Activated CD8-positive, alpha-beta memory T cell treated with anti-CD3 and anti-CD28 coated beads for 36 hours (primary cell): Measurements from ENCODE around the gene TDRD1. TPM values are rescaled to one million over a fixed set of nuclear protein-coding genes. Genes with fewer than 3 reads are reported as not detected.

Source experiments
- CTCF ChIA-PET: fragments of 350-600 bp; sonication (Branson Sonifier 250); formaldehyde crosslinking; loops from one replicate; lab custom pipeline; 2021; ENCODE audit warnings: antibody characterized with exemption; lab: Charles Lee
- POLR2A ChIA-PET: fragments of 350-600 bp; sonication (Branson Sonifier 250); formaldehyde crosslinking; loops from one replicate; lab custom pipeline; 2021; ENCODE audit warnings: antibody characterized with exemption; lab: Charles Lee
- total RNA-seq, 2 experiments: library from RNA; stranded (reverse); gene quantifications; one replicate each; pipeline ENCODE4 v1.2.3, GENCODE V29; 2021

Gene TDRD1
- total RNA-seq, 2 experiments from 2014 or later = 0.25 to 0.27 TPM

DNA sequence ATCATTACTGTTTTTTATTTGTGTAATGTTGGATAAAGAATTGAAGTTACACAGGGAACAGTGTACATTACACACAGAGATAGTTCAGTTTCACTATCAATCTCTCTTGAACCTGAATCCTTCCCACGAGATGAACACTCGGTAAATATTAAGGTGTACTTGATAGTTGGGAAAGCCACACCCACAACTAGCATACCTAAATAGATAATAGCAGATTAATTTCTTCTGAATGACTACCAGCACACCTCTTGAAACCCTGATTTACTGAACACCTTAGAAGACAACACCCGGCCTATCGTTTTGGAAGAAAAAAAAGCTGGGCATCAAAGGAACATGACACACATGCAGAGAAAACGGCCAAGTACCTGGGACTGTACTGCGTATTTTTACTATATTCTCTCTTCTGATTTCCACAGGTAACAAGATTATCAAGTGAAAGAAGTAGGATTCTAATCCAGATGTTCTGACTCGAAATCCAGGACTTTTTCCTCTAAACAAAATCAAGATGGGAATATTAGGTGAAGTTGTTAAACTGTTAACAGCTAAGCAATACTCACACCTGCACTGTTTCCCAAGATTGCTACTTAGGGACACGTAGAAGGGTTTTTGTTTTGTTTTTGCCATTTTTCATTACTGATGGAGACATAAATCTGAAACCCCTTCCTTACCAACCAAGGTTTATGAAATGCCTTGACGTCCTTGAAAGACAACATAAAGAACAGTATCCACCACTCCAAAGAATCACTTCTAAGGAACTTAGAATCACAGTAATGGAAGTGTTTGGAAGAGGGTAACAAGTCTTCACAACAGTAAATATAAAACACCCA, 6.2 kb upstream of the TDRD1 start:
- ChIA-PET CTCF (no interaction called here), POLR2A (no interaction called here)

DNA sequence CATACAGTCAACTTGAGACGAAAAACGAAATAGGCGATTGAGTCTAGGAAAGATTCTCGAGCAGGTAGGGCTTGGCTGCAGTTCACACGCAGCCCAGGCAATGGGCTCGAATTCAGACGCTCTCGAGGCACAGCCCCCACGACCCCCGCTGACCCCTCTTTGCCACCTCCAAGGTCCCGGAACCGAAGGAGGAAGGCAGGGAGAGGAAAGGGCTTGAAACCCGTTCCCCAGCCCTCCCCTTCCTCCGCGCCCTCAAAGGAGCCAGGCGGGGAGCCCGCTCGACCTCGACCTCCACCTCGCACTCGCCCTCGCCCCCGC, 5.6 kb upstream of the TDRD1 start:
- POLR2A ChIA-PET = interaction anchor here (0.7 to 1.8 kb wide), 2 partner anchors 316 to 493 kb away, joined by 3 to 7 read pairs; no protein-coding TSS in a partner anchor
- CTCF ChIA-PET = no interaction called here

DNA sequence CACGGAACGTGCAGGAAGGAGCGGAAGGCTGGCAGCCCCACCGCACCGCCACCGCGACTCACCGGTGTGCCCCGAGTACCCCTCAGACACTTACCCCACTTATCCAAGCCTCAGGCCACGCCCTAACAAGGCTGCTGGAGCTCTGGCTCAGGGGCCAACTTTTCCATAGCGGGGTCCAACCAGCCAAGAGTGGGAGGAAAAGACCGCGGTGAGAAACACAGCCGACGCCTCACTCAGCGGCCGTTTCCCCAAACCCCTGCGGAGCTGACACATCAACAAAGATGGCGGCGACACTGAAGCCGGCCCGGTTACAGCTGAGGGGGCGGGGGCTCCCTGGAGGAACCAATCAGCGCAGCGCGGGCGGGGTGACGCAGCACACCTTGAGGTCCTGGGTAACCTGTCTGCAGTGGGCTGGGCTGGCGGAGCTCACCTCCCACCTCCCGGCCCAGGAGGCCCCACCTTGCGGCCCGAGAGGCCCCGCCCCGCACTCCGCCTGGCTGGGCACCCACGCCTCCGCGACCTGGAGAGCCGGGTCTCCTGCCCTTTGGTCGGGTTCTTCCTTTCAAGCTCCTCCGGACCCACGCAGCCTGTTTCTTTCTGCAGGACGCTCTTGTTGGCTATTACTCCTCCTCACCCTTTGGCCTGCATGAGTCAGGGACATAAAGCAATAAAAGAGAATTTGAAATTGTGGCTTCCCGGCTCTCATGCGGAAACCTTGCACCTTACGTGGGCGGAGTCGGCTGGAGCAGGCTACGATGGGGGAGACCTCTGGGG, 5.0 kb upstream of the TDRD1 start, which contains the start of gene CCDC186:
Gene CCDC186, minus strand, starts transcription at position 283 of the 774 bp plus-strand sequence. CDS start 10,935 bp downstream, outside the sequence.
- ChIA-PET CTCF (no interaction called here), POLR2A (interaction anchor here (0.7 to 1.8 kb wide), 2 partner anchors 316 to 494 kb away, joined by 3 to 7 read pairs; no protein-coding TSS in a partner anchor)

DNA sequence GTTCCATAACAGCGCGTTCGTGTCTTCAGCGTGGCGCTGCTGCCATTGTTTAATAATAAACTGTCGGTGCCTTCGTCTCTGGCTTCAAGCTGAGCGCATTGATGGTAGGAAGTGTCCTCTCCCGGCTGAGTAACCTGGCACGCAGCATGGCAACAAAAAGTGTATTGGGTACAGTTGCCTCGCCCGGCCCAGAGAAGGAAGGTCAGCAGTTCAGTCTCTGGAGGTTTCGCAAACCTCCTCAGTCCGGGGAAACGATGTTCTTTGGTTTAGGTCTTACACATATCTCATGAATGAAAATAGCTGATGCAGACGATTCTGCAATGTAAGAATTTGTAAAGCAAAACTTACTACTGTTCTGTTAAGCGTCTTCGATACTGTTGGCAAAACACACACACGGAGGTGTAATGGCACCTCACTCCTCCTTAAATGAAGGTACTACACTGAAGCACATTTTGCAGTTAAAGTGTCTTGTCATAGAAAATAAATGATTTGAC, 4.4 kb upstream of the TDRD1 start:
- ChIA-PET CTCF (no interaction called here), POLR2A (interaction anchor here (1.8 kb wide), 1 partner anchor 494 kb away, joined by 7 read pairs; no protein-coding TSS in a partner anchor)

DNA sequence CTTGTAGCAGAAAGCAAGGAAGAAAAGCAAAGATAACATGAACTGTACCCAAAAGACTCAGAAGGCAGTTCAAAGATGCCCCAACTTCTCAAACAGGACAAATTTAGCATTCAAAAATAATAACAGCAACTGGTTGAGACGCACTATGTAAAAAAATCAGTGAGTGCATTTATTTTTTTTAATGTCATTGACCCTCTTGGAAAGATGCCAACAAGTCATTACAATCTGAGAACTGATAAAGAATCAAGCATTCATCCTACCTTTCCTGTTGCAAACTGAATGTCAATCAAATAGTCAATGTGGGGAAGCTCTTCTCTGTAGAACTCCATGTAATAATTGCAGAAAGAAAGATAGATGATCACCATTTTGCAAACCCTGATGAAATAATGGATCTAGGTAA, 3.5 kb upstream of the TDRD1 start:
- POLR2A ChIA-PET = no interaction called here
- CTCF ChIA-PET = interaction anchor here (0.6 kb wide), 1 partner anchor 25 kb away, joined by 3 read pairs; no protein-coding TSS in a partner anchor

DNA sequence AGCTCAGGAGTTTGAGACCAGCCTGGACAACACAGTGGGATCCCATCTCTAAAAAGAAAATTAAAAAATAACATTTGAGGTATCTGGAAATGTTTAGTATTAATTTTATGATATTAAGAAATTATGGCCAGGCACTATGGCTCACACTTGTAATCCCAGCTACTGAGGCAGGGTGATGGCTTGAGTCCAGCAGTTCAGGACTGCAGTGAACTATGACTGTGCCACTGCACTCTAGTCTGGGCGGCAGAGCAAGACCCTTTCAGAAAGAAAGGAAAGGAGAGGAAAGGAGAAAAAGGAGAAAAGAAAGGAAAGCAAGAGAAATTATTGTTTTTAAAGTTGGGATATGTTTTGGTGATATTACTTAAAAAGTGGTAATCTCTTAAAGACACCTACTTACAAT, 2.6 kb upstream of the TDRD1 start:
- POLR2A ChIA-PET = no interaction called here
- CTCF ChIA-PET = interaction anchor here (0.6 kb wide), 1 partner anchor 24 kb away, joined by 3 read pairs; no protein-coding TSS in a partner anchor

DNA sequence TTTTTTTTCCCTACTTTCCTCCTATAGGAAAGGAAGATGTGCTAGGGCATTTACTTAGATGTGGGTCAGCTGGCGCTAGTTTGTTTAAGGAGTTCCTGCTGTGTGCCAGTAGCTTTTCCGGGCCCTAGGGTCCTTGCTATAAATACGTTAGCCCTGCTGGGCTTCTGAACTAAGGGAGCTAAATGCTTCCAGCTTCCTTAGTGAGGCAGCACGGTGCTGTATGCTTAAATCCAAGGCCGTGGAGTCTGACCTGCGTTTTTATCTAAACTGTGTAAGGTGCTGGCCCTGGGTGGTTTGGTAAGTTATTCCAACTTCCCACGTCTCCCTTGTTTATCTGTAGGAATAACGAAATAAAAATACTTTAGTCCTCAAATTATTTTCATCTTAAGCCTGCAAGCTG, 594 bp downstream of the TDRD1 start:
- POLR2A ChIA-PET = no interaction called here

DNA sequence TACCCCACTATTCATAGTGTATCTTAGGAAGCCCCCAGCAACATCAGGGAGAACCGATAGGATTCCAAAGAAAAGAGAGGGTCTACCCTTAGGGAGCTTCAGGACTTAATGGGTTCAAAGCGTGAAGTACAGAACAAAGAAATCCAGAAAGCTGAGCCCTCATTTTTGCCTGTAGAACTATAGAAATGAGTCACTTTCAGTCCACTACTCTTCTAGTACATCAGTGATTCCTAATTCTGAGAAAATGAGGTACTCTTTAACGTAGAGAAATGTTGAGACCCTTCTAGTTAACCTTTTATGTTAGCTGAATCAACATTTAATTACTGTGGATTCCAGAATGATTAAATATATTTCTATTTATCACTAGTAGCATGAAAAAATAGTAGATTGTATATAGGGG, 1.8 kb downstream of the TDRD1 start:
- ChIA-PET POLR2A (no interaction called here), CTCF (no interaction called here)

More for the DNA sequence above, 594 bp downstream of the TDRD1 start:
- CTCF ChIA-PET = no interaction called here

DNA sequence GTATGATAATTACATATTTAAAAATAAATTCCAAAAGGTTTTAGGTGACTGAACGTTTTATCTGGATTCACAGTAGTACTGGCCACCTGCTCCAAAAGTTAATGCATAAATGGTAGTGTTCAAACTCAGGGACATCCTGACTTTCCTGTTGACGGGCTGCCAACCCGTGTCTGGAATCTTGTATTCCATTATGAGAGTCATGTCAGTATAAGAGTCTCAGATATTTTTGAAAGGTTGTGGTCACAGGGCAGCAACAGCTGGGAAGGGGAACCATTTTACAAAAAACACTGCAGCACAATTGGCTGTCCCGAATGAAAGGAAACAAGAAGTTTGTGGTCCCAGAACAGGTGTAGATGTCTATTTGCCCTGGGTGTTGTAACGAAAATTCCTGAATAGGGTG, 2.8 kb downstream of the TDRD1 start:
- POLR2A ChIA-PET = no interaction called here
- CTCF ChIA-PET = no interaction called here

DNA sequence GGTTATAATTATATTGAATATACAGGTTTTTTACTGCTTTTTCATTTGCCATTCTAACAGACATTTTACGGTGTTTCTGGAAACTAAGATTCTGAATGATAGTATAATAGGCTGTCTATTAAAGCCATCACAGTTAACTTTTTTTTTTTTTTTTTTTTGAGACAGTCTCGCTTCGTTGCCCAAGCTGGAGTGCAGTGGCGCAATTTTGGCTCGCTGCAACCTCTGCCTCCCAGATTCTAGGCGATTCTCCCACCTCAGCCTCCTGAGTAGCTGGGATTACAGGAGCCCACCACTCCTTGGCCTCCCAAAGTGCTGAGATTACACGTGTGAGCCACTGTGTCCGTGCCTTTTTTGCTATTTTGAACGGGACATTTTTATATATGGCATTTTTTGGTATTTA, 4.4 kb downstream of the TDRD1 start:
- CTCF ChIA-PET = no interaction called here

DNA sequence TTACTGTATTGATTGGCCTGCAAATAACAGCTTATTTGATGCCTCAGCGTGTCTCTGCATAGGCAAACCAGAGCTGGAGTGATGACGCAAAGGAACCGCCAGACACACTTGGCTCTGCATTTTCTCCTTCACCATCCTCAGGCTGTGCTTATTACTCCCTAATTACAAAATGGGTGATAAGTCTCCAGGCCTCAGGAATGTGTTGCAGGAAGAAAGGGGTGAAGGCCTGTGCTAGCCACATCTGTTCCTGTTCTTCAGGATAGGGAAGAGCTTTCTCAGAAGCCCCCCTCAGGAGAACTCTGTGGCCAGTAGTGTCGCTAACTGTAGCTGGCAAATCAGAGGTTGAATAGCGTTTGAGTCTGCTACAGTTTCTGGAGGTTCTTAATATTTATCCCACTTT, 5.1 kb downstream of the TDRD1 start:
- ChIA-PET POLR2A (interaction anchor here (0.5 kb wide), 1 partner anchor 13 kb away, joined by 4 read pairs; no protein-coding TSS in a partner anchor), CTCF (no interaction called here)

More for the DNA sequence above, 4.4 kb downstream of the TDRD1 start:
- POLR2A ChIA-PET = no interaction called here

DNA sequence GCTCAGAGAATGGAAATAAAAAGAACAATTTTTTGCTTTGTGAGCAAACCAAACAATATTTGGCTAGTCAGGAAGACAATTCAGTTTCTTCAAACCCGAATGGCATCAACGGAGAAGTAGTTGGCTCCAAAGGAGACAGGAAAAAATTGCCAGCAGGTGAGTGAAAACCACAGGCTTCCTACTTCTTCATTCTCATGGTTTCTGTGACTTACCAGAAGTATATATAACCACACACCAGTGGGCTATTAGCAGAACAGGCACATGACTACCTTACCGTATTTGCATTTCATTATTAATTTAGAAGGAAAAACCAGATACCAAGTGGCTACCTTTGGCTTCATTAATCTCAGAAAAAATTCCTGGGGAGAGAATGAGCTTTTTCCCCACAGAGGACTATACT, 8.8 kb downstream of the TDRD1 start:
- CTCF ChIA-PET = no interaction called here
- POLR2A ChIA-PET = no interaction called here

DNA sequence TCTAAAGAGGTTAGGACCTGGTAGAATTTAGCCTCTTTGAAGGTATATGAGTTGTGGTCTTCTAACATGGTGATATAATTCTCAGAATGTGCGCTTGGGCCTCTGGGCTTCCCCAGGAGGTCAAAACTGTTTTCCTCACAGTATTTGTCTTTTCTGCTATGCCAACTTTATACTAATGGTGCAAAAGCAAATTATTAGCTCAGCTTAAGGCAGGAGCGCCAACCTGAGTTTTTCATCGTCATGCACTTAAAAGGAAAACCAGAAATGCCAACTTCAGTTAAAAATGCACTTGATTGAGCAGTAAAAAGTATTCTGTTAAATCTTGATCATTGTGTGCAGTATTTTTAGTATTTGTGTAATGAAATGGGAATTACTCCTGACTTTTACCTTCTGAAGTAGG, 9.7 kb downstream of the TDRD1 start:
- CTCF ChIA-PET = no interaction called here

DNA sequence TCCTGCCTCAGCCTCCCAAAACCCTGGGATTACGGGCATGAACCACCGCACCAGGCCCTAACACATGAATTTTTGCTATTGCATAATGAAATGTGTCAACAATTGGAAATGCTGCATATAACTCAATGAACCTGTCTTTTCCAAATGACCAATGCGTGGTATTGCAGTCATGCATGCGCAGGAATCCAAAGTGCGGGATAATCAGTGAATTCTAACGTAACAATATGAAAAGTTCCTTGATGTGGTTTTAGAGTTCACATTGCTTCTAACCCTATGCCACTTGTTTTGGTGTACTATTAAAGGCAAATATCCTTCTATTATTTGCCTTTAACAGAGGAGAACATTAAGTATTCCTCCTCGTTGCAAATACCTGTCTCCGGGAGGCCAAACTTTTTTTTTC, 10.5 kb downstream of the TDRD1 start:
- POLR2A ChIA-PET = interaction anchor here (0.5 kb wide), 1 partner anchor 160 kb away, joined by 5 read pairs; no protein-coding TSS in a partner anchor
- CTCF ChIA-PET = no interaction called here

More for the DNA sequence above, 9.7 kb downstream of the TDRD1 start:
- POLR2A ChIA-PET = no interaction called here

DNA sequence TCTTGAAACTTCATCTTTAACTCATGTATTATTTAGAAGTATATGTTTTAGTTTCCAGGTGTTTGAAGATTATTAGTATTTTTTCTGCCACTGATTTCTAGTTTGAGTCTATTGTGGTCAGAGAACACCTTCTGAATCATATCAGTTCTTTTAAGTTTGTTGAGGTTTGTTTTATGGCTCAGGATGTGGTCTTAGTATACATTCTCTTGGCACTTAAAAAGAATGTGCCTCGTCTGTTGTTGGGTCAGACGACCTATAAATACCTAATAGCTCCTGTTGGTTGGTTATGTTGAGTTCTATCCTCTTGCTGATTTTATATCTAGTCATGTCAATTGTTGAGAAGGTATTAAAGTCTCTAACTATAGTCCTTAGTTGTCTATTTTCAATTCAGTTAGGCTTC, 15.9 kb downstream of the TDRD1 start:
- ChIA-PET CTCF (no interaction called here), POLR2A (no interaction called here)

DNA sequence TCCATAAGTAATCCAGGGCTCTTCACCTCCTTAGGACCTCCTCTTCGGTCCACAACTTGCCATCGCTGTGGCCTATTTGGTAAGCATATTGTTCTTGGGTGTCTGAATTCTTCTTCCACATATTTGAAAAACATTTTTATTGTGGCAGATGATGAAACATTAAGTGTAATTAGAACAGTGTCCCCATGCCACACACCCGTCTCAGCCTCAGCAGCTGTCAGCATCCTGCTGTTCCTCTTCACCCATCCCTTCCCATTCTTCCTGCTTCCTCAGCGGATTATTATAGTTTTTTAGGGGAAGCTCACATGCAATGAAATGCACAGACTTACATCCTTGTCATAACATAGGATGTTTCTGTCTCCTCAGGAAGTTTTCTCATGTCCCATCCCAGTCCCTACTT, 20.1 kb downstream of the TDRD1 start:
- CTCF ChIA-PET = no interaction called here

DNA sequence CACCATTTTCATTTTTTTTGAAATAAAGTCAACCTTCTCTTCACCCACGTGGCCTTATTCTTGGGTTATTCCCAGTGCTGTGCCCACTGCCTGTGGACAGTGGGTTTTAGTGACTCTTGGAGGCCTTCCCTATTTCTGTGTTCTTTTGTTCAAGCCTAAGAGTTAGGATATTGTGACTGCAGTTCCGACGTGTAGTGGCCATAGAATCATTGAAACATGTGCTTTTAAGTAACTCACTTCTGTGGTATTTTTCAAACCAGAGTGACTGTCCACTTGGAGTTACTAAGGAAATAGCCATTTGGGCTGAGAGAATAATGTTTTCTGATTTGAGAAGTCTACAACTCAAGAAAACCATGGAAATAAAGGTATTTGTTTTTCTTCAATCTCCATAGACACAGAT, 23.7 kb downstream of the TDRD1 start:
- ChIA-PET CTCF (no interaction called here), POLR2A (no interaction called here)

More for the DNA sequence above, 20.1 kb downstream of the TDRD1 start:
- POLR2A ChIA-PET = interaction anchor here (0.6 kb wide), 1 partner anchor 368 kb away, joined by 3 read pairs; no protein-coding TSS in a partner anchor

DNA sequence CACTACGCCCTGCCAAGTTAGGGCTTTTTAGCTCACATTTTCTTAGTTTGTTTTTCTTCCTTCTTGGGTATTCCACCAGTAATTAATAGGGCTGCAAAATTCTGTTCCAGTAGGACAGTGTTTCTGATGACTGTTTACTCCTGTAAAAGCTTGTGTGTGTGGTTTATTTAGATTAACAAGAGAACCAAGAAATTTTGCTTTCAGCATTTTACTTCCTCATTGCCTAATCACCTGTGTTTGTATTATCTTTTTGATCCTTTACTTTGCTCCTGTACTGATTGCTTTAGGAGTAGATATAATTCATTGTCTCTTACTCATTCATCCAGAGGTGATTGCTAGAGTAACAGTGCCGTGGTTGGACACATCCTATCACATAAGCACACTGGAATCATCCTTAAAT, 27.7 kb downstream of the TDRD1 start:
- CTCF ChIA-PET = interaction anchor here (0.7 kb wide), 1 partner anchor 179 kb away, joined by 3 read pairs; no protein-coding TSS in a partner anchor
- POLR2A ChIA-PET = no interaction called here

DNA sequence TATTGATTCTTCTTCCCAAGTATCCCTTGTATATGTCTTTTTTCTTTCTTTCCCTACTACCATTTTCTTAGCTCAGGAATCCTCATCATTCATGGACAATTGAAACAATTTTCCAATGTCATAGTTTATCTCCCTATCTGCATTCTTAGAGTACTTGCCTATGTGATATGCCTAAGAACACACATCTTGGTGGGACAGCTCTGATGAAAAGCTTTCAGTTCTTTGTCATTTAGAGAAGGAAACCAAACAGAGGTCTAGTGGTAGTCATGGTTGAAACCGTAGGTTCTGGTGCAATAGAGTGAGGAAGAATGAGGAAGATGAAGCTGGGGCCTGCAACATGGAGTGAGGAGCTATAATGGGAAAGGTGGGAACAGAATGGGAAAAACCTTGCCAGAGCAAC, 28.2 kb downstream of the TDRD1 start:
- ChIA-PET POLR2A (no interaction called here), CTCF (no interaction called here)

DNA sequence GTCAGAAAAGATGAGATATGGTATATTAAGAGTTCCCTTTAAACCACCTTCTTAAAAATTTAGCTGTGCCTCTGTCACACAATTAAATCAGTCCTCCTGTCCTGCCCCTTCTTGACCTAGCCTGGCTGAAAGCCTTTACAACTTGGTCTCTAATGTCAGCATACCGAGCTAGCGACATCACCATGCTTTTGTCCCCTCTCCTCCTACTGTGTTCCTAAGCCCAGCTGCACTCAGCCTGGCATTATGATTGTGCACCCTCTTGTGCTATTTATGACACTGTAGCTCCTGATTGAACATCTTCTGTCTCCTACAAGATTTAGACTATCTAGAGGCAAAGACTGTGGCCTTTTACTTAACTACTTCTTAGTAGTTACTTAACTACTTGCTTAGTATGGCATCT, 29.2 kb downstream of the TDRD1 start:
- ChIA-PET CTCF (no interaction called here), POLR2A (no interaction called here)
